ENCODE measurements around the gene TPST1. TPM values are rescaled to one million over a fixed set of nuclear protein-coding genes. Genes with fewer than 3 reads are reported as not detected.

The TPST1 gene
- total and polyA plus RNA-seq, 9 of the 15 experiments (the other 6 are each of a cell fraction or from before 2014, with no cell fraction given) = 0.15 to 2.2 (median 0.53) TPM

DNA sequence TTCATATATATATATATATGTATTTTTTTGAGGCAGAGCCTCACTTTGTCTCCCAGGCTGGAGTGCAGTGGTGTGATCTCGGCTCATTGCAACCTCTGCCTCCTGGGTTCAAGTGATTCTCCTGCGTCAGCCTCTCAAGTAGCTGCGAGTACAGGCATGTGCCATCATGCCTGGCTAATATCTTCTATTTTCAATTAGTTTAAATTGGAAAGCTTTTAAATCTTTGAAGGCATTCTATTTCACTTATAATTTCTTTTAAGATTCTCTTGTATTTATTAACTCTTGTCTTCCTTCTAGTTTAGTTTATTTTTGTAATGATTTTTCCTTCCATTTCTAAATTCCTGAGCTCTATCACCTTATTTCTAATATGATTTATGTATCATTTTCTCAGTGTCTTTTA lies 71.2 kb downstream of the TPST1 start (continued):
- TF ChIP-seq SETDB1 (IDR thresholded peaks at IDR 0.05; ENCODE audit: low read length) = no peak

DNA sequence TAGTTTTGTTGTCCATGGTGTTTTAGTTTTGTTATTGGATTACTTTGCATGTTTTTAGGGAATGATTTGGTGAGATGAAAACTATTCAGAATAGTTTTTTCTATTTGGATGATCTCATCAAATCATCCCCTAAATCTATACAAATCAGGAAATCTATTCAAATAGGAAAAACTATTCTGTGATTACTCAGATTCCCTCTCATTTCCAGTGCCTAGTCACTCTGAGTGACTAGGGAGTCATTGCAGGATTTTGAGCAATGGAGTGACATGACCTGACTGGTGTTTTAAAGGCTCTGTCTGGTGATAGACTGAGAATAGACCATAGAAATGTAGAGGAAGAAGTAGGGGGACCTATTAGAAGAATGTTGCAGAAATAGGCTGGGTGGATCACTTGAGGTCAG lies 72.4 kb downstream of the TPST1 start:
- no peaks in the 10 kb centered on the region for H3K79me2 ChIP-seq (ENCODE audit: control insufficient read depth, insufficient read depth, low read length)
- DNase-seq (ENCODE audit: extremely low read depth in 1 of 4, low spot score in 3 of 4) = no peak
- no peak for FAIRE-seq
- no peak overlapping the region for H3K4me3 ChIP-seq
- no peak for TF ChIP-seq BACH1 (tag; IDR thresholded peaks at IDR 0.05)
- TF ChIP-seq, protein P1, sequence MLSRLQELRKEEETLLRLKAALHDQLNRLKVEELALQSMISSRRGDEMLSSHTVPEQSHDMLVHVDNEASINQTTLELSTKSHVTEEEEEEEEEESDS (CRISPR knock-in tag; IDR thresholded peaks at IDR 0.05) = no peak
- TF ChIP-seq, protein P2, sequence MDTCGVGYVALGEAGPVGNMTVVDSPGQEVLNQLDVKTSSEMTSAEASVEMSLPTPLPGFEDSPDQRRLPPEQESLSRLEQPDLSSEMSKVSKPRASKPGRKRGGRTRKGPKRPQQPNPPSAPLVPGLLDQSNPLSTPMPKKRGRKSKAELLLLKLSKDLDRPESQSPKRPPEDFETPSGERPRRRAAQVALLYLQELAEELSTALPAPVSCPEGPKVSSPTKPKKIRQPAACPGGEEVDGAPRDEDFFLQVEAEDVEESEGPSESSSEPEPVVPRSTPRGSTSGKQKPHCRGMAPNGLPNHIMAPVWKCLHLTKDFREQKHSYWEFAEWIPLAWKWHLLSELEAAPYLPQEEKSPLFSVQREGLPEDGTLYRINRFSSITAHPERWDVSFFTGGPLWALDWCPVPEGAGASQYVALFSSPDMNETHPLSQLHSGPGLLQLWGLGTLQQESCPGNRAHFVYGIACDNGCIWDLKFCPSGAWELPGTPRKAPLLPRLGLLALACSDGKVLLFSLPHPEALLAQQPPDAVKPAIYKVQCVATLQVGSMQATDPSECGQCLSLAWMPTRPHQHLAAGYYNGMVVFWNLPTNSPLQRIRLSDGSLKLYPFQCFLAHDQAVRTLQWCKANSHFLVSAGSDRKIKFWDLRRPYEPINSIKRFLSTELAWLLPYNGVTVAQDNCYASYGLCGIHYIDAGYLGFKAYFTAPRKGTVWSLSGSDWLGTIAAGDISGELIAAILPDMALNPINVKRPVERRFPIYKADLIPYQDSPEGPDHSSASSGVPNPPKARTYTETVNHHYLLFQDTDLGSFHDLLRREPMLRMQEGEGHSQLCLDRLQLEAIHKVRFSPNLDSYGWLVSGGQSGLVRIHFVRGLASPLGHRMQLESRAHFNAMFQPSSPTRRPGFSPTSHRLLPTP (IDR thresholded peaks at IDR 0.05; ENCODE audit: borderline replicate concordance, extremely low read depth, insufficient read length) = no peak
- intact Hi-C loops (cut with micrococcal nuclease) = no loop called here
- ATAC-seq = no peak
- in situ Hi-C loops (cut with MboI) = no loop called here
- CTCF ChIA-PET (ENCODE audit: low intra/inter-chr PET ratio) = no interaction called here
- no peak overlapping the region for H3K27ac ChIP-seq (ENCODE audit: extremely low read depth, low read depth, low read length)
- POLR2A ChIA-PET = interaction anchor here (1.1 to 1.5 kb wide), 2 partner anchors 16 to 17 kb away, joined by 3 to 5 read pairs; no protein-coding TSS in a partner anchor
- no peaks in the 10 kb centered on the region for H3K9me1 ChIP-seq (ENCODE audit: control insufficient read depth, insufficient read depth, low read length)
- H3K9me3 ChIP-seq (replicated peaks; ENCODE audit: control insufficient read depth, insufficient read depth, low read depth, low read length) = no peaks in the 10 kb centered on the region
- H3K27me3 ChIP-seq (ENCODE audit: control insufficient read depth in 2 of 2, insufficient read depth in 2 of 2, low read length in 2 of 2) = no peaks in the 10 kb centered on the region
- H3K4me1 ChIP-seq (replicated peaks in 1 of 2; ENCODE audit: control insufficient read depth in 2 of 2, insufficient read depth in 2 of 2, low read length in 2 of 2) = peaks cover 0 to 11% of the 10 kb centered on the region in 2 experiments; a peak in 3 of 5 replicates
- no peak overlapping the region for H3K9ac ChIP-seq (ENCODE audit: insufficient read depth in 1 of 2, low read depth in 2 of 2, low read length in 2 of 2)
- H2AFZ ChIP-seq (ENCODE audit: low read depth, low read length) = no peak overlapping the region
- no peaks in the 10 kb centered on the region for H3K36me3 ChIP-seq (ENCODE audit: control insufficient read depth, insufficient read depth, low read length)
- H4K20me1 ChIP-seq (replicated peaks; ENCODE audit: control insufficient read depth, insufficient read depth, low read length) = no peaks in the 10 kb centered on the region
- H3K4me2 ChIP-seq (ENCODE audit: insufficient read depth, low read length) = no peak overlapping the region
- no TSS peak for BruUV-seq (replicated peaks)

Data from K562 (cell line).